SK-N-SH treated with all-trans-retinoic acid at 6 μM for 48 hours (cell line): ENCODE results near the gene RUNX3.

ENCODE experiments used
- ATAC-seq: fragments of 200-7000 bp; cut with Tn5 transposase; 3 replicates; pipeline ENCODE4 v1.9.1; 2020; ENCODE audit warnings: mild to moderate bottlenecking, moderate library complexity
- ARNTL ChIP-seq: fragments of 450-650 bp; formaldehyde crosslinking; IDR thresholded peaks from 2 replicates; pipeline ENCODE4 v1.5.0; 2020; ENCODE audit warnings: low read depth, mild to moderate bottlenecking, moderate library complexity, borderline replicate concordance
- BACH2 ChIP-seq: fragments of 250-450 bp; sonication (Bioruptor Pico); IDR thresholded peaks from 2 replicates; pipeline ENCODE4 v1.9.0; 2021; ENCODE audit warnings: mild to moderate bottlenecking, borderline replicate concordance
- CREB5 ChIP-seq: fragments of 250-450 bp; sonication (Bioruptor Pico); IDR thresholded peaks from 2 replicates; pipeline ENCODE4 v1.5.1; 2020; ENCODE audit warnings: low read depth, mild to moderate bottlenecking, moderate library complexity
- CSDC2 ChIP-seq: fragments of 250-450 bp; sonication (Bioruptor Pico); IDR thresholded peaks from 2 replicates; pipeline ENCODE4 v1.5.0; 2020; ENCODE audit warnings: mild to moderate bottlenecking, moderate library complexity
- CSRNP3 ChIP-seq: fragments of 250-450 bp; sonication (Bioruptor Pico); IDR thresholded peaks from 2 replicates; pipeline ENCODE4 v1.5.1; 2021; ENCODE audit warnings: mild to moderate bottlenecking, moderate library complexity
- ESRRG ChIP-seq: fragments of 250-450 bp; sonication (Bioruptor Pico); IDR thresholded peaks from 2 replicates; pipeline ENCODE4 v1.6.1; 2021; ENCODE audit warnings: mild to moderate bottlenecking
- GLIS3 ChIP-seq: fragments of 250-450 bp; sonication (Bioruptor Pico); IDR thresholded peaks from 2 replicates; pipeline ENCODE4 v1.5.0; 2020; ENCODE audit warnings: mild to moderate bottlenecking, moderate library complexity
- ISL1 ChIP-seq: fragments of 250-450 bp; sonication (Bioruptor Pico); IDR thresholded peaks from 2 replicates; pipeline ENCODE4 v2.1.2; 2022; ENCODE audit warnings: mild to moderate bottlenecking, moderate library complexity
- OSR1 ChIP-seq: fragments of 250-450 bp; sonication (Bioruptor Pico); IDR thresholded peaks from 2 replicates; pipeline ENCODE4 v1.8.0; 2022; ENCODE audit warnings: moderate library complexity, mild to moderate bottlenecking, inconsistent platforms
- PPARA ChIP-seq: fragments of 250-450 bp; sonication (Bioruptor Pico); IDR thresholded peaks from 2 replicates; pipeline ENCODE4 v1.5.0; 2020; ENCODE audit warnings: mild to moderate bottlenecking, borderline replicate concordance
- RARB ChIP-seq: fragments of 250-450 bp; sonication (Bioruptor Pico); IDR thresholded peaks from 2 replicates; pipeline ENCODE4 v1.8.0; 2021; ENCODE audit warnings: mild to moderate bottlenecking, moderate library complexity
- SNAI2 ChIP-seq: fragments of 250-450 bp; sonication (Bioruptor Pico); IDR thresholded peaks from 2 replicates; pipeline ENCODE4 v1.5.0; 2020; ENCODE audit warnings: mild to moderate bottlenecking, moderate library complexity
- TCF4 ChIP-seq: fragments of 250-450 bp; sonication (Bioruptor Pico); IDR thresholded peaks from 2 replicates; pipeline ENCODE4 v1.8.0; 2021; ENCODE audit warnings: mild to moderate bottlenecking, moderate library complexity, borderline replicate concordance
- TOX ChIP-seq: fragments of 250-450 bp; sonication (Bioruptor Pico); IDR thresholded peaks from 2 replicates; pipeline ENCODE4 v1.8.0; 2021; ENCODE audit warnings: mild to moderate bottlenecking, moderate library complexity, borderline replicate concordance
- ZC3H10 ChIP-seq: fragments of 250-450 bp; sonication (Bioruptor Pico); IDR thresholded peaks from 2 replicates; pipeline ENCODE4 v1.5.1; 2021; ENCODE audit warnings: mild to moderate bottlenecking, moderate library complexity
- ZFP3 ChIP-seq: fragments of 250-450 bp; sonication (Bioruptor Pico); IDR thresholded peaks from 2 replicates; pipeline ENCODE4 v1.5.0; 2020; ENCODE audit warnings: mild to moderate bottlenecking, moderate library complexity
- ZFP30 ChIP-seq: fragments of 450-650 bp; formaldehyde crosslinking; IDR thresholded peaks from 2 replicates; pipeline ENCODE4 v1.5.0; 2022; ENCODE audit warnings: mild to moderate bottlenecking, moderate library complexity
- ZNF565 ChIP-seq: fragments of 450-650 bp; formaldehyde crosslinking; conservative IDR thresholded peaks from 2 replicates; pipeline ENCODE4 v1.5.0; 2020; ENCODE audit warnings: low read depth, mild to moderate bottlenecking, moderate library complexity
- ZNF70 ChIP-seq: fragments of 450-650 bp; formaldehyde crosslinking; IDR thresholded peaks from 2 replicates; pipeline ENCODE4 v1.5.0; 2020; ENCODE audit warnings: mild to moderate bottlenecking, moderate library complexity
- ZNF8 ChIP-seq: fragments of 450-650 bp; formaldehyde crosslinking; IDR thresholded peaks from 2 replicates; pipeline ENCODE4 v1.5.0; 2020; ENCODE audit warnings: mild to moderate bottlenecking, moderate library complexity
- TF ChIP-seq, protein P1 (sequence below): fragments of 250-450 bp; sonication (Bioruptor Pico); IDR thresholded peaks from 2 replicates; pipeline ENCODE4 v1.8.0; 2020; ENCODE audit warnings: mild to moderate bottlenecking, moderate library complexity, borderline replicate concordance
- TF ChIP-seq, protein P2 (sequence below): fragments of 250-450 bp; sonication (Bioruptor Pico); IDR thresholded peaks from 2 replicates; pipeline ENCODE4 v1.5.0; 2020; ENCODE audit warnings: mild to moderate bottlenecking, moderate library complexity
- TF ChIP-seq, protein P3 (sequence below): fragments of 250-450 bp; sonication (Bioruptor Pico); IDR thresholded peaks from 2 replicates; pipeline ENCODE4 v1.8.0; 2021; ENCODE audit warnings: low read depth, mild to moderate bottlenecking, moderate library complexity, borderline replicate concordance

Gene RUNX3

GRCh38 chr1:24946861-24947658 lies 17.0 kb upstream of the RUNX3 start:
- peak; percentile 34; the same call in 2 of the 3 replicates for ATAC-seq

DNA sequence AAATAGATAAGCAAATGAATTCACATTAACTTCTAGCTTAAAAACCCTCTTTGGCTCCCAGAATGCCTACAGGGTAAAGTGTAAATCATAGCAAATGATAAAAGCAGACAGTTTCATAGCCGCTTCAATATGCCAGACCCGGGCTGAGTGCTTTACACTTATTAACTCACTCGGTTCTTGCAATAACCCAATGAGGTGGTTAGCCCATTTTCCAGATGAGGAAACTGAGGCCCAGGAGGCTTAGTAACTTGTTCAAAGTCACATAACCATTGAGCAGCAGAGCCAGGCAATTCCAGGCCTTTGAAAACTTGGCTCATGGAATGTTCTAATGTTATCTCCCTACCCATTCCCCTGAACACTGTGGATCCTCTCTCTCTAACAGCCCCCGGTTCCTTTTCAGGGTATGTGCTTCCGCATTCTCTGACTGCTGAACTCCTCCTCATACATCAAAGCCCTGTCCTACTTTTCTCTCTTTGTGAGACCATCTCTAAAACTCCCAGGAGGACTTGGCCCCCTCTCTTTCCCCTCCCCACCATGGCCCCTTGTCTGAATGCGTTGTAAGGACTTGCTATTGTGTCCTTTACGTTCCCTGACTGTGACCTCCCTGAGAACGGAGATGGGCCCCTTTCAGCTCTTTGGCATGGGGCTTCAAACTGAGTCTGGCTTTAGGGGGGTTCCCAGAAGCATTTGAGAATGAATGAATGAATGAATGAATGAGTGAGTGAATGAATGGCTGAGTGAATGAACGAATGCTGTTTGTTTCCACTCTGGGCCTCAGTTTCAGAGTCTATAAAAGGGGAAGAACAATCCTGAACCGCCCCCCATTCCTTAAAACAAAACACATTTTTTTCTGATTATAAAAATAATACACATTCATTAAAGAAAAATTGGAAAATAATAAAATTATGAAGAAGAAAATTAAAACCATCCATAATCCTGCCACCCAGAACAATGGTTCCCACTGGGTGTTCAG lies 15.6 kb upstream of the RUNX3 start:
- TF ChIP-seq ESRRG (CRISPR knock-in tag) (no peak), ZFP3 (CRISPR knock-in tag) (peak; percentile 90)
- no peak for ATAC-seq

More at GRCh38 chr1:24946861-24947658, 17.0 kb upstream of the RUNX3 start:
- TF ChIP-seq BACH2 (CRISPR knock-in tag) (no peak), OSR1 (CRISPR knock-in tag) (no peak), ZNF8 (no peak), ARNTL (CRISPR knock-in tag) (no peak), ESRRG (CRISPR knock-in tag) (no peak), CSRNP3 (CRISPR knock-in tag) (no peak), CSDC2 (CRISPR knock-in tag) (no peak), RARB (CRISPR knock-in tag) (no peak), GLIS3 (no peak), CREB5 (no peak), ZFP30 (no peak), SNAI2 (CRISPR knock-in tag) (no peak), PPARA (CRISPR knock-in tag) (no peak), TOX (CRISPR knock-in tag) (no peak), TCF4 (CRISPR knock-in tag) (no peak), ISL1 (CRISPR knock-in tag) (no peak), ZNF70 (no peak), ZNF565 (no peak)
- TF ChIP-seq, protein P1, sequence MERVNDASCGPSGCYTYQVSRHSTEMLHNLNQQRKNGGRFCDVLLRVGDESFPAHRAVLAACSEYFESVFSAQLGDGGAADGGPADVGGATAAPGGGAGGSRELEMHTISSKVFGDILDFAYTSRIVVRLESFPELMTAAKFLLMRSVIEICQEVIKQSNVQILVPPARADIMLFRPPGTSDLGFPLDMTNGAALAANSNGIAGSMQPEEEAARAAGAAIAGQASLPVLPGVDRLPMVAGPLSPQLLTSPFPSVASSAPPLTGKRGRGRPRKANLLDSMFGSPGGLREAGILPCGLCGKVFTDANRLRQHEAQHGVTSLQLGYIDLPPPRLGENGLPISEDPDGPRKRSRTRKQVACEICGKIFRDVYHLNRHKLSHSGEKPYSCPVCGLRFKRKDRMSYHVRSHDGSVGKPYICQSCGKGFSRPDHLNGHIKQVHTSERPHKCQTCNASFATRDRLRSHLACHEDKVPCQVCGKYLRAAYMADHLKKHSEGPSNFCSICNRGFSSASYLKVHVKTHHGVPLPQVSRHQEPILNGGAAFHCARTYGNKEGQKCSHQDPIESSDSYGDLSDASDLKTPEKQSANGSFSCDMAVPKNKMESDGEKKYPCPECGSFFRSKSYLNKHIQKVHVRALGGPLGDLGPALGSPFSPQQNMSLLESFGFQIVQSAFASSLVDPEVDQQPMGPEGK (CRISPR knock-in tag) = no peak
- TF ChIP-seq, protein P2, sequence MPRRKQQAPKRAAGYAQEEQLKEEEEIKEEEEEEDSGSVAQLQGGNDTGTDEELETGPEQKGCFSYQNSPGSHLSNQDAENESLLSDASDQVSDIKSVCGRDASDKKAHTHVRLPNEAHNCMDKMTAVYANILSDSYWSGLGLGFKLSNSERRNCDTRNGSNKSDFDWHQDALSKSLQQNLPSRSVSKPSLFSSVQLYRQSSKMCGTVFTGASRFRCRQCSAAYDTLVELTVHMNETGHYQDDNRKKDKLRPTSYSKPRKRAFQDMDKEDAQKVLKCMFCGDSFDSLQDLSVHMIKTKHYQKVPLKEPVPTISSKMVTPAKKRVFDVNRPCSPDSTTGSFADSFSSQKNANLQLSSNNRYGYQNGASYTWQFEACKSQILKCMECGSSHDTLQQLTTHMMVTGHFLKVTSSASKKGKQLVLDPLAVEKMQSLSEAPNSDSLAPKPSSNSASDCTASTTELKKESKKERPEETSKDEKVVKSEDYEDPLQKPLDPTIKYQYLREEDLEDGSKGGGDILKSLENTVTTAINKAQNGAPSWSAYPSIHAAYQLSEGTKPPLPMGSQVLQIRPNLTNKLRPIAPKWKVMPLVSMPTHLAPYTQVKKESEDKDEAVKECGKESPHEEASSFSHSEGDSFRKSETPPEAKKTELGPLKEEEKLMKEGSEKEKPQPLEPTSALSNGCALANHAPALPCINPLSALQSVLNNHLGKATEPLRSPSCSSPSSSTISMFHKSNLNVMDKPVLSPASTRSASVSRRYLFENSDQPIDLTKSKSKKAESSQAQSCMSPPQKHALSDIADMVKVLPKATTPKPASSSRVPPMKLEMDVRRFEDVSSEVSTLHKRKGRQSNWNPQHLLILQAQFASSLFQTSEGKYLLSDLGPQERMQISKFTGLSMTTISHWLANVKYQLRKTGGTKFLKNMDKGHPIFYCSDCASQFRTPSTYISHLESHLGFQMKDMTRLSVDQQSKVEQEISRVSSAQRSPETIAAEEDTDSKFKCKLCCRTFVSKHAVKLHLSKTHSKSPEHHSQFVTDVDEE = no peak

- no peak for TF ChIP-seq CREB5
- no peak for TF ChIP-seq CSDC2 (CRISPR knock-in tag)
- TF ChIP-seq, protein P3, sequence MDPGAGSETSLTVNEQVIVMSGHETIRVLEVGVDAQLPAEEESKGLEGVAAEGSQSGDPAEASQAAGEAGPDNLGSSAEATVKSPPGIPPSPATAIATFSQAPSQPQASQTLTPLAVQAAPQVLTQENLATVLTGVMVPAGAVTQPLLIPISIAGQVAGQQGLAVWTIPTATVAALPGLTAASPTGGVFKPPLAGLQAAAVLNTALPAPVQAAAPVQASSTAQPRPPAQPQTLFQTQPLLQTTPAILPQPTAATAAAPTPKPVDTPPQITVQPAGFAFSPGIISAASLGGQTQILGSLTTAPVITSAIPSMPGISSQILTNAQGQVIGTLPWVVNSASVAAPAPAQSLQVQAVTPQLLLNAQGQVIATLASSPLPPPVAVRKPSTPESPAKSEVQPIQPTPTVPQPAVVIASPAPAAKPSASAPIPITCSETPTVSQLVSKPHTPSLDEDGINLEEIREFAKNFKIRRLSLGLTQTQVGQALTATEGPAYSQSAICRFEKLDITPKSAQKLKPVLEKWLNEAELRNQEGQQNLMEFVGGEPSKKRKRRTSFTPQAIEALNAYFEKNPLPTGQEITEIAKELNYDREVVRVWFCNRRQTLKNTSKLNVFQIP (CRISPR knock-in tag) = no peak
- TF ChIP-seq ISL1 (CRISPR knock-in tag) = no peak
- no peak for TF ChIP-seq TCF4 (CRISPR knock-in tag)
- TF ChIP-seq ZC3H10 (CRISPR knock-in tag) = no peak
- TF ChIP-seq, protein P2 = no peak
- ATAC-seq = no peak
These were observed 14.2 kb upstream of the RUNX3 start for GRCh38 chr1:24944318-24944717.
